Measurements from ENCODE around the gene PCGF2.
"Not testable (repeated sequence)": the region's sequence is repeated elsewhere in the genome, so short reads cannot be mapped to it uniquely, and the experiment has no call there.

The PCGF2 gene

DNA sequence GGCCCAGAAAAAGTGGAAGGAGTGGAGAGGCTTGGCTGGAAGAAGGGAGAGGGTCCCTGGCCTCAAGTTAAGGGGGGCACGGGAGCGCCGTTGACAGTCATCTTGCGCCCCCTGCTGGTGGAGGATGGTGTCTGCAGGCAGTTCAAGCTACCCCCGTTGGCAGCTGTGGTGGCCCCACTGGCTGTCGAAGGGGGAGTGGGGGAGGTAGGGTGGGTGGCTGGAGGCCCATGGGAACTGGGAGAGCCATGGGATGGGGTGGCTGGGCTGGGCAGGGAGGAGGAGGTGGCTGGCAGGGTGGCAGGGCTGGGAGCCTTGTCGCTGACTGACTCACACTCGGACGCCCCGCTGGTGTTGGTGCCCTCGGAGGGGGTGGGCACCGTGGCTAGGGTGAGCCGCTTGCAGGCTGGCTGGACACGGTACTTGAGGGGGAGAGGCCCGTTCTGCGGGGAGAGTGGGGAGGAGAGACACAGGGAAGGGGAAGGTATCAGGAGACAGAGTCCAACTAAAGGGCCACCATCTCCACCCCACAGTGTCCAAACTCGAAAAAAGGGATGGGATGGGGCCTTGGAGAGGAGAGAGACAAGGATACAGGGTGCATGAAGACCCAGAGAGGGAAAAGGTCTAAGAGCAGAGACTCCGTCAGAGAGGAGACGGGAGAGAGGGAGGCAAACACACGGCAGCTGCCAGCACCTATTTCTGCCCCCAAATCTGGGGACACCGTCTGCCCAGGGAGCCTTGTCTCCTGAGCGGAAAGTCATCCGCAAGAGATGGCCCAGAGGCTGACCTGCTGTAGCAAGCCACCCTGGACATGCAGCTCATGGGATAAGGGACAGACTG is 12.8 kb downstream of the PCGF2 start:
- peak; percentile 59 for DNase-seq (ENCODE audit: low read depth)

DNA sequence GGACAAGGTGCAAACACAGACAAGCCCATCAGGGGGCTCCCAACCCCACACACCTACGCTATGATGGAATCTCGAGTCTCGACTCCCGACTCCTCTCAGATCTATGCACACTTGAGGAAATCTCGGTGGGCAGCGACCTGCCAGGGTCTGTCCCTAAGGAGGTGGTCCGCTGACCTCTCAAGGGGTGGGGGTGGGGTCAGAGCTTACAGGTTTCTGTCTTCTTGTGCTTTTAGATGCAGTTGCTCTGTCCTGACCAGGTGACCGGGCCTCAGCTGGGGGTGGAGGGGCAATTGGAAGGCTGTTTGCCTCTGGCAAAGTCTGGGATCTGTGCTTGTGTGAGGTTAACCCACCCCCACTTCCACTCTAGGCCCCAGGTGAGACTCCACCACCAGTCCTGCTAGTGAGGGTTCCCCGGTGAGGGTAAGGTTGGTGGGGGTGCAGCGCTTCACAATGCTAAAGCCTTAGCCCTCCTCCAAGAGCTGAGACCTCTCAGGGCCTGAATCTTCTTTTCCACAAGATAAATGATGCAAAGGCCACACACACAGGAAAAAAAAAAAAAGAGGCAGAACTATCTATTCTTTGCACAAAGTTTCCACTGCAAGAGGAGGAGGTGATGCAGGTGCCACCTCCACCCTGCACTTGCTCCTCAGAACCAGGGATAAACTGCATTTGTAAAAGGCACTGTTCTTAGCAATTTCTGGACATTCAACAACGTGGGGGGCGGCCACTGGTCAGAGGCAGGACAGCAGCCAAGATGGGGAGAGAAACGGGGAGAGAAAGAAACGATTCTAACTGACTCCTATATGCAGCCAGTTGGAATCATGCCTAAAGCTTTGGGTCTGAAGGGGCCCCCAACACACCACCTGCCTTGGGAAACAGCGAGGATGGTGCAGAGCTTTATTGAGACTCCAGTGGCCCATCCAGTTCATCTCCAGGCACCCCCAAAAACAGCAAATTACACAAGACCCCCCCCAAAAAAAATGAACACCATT is 13.9 kb downstream of the PCGF2 start:
- no peak for DNase-seq (ENCODE audit: low read depth)

DNA sequence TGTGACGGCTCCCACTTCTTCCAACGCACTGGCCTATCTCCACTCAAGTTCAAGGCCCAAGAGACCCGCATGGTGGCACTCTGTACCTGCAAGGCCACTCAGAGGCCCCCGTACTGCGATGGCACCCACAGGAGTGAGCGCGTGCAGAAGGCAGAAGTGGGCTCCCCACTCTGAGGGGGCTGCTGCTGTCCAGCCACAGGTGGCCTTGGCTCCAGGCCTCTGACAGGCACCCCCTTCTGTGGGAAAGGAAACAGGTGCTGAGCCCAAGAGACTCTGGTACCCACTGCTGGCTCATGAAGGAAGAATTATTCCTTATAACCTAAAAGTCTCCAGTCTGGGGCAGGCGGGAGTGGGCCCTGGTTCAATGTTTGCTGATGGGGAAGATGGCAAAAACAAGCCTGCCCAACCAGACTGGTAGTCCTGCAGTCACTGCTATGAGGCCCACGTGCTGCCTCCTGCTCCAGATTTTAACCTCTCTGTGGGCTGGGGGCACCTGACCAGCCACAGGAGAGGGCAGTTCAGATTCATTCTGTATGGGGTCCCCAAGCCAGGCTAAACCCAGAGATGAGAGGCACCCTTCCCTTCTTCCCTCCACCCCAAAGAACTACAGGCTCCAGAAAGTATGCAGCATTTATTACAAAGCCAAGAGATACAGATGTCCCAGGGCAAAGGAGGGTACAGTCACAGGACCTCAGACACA is 14.7 kb downstream of the PCGF2 start:
- no peak for DNase-seq (ENCODE audit: low read depth)

DNA sequence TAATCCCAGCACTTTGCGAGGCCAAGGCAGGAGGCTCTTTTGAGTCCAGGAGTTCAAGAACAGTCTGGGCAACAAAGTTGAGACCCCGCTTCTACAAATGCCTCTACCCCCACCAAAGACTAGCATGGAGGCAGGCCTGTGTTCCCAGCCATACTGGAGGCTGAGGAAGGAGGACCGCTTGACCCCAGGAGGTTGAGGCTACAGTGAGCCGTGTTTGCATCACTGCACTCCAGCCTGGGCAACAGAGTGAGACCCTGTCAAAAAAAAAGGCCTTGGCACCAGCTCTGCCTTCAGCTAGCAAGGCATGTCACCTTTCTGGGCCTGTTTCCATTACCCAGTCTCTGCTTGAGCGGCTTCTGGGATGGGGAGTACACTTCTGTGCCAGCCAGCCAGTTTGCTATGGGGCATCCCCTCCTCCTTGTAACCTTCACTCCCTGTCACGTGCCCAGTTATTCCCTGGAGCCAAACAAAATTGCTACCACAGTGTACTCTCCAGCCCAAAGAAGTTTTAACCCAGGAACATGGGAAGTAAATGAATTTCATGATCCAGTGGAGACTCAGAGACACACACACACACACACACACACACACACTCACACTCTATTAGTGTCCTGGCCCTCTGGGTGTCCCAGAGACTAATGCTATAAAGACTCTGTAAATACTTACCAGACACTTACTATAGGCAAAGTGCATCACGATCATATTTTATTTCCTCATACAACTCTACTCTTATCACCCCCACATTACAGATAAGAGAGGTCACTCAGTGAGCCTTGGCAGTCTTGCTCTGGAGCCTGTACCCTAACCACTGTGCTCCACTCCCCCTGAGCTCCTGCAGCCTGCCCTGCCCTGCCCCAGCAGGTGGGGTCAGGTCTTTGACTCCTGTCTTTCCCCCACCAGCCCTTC is 15.5 kb downstream of the PCGF2 start:
- DNase-seq (ENCODE audit: low read depth), result no peak

DNA sequence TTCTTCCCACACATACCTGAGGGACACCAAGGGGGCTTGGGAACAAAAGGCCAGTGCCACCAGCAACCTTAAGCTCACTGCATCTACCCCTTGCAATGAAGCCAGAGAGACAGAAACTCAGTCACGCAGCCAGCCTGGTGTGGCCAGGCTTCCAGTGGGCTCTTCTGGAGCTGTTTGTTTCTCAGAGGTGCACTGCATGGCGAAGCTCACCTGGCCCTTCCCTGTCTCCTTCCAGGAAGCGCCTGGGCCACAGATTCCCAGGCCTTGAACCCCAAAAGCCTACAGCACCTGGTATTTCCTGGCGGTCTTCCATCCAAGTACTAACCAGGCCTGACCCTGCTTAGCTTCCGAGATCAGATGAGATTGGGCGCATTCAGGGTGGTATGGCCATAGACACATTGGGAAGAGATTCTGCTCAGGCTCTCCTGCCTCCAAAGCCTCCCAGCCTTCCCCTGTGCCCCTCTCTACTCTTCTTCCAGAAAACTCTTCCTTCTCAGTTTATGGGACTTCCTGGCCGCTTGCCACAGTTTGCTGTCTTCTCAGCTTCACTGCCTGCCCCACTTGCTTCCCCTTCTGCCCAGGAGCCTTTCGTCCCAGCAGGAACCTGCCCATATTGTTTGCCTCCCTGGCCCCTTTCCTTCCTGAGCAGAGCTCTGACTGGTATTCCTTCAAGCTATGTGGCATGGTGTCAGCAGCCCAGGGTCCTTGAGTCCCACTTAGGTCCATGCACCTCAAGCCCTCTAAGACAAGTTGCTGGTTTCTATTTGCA is 16.4 kb downstream of the PCGF2 start:
- no peak for DNase-seq (ENCODE audit: low read depth)

DNA sequence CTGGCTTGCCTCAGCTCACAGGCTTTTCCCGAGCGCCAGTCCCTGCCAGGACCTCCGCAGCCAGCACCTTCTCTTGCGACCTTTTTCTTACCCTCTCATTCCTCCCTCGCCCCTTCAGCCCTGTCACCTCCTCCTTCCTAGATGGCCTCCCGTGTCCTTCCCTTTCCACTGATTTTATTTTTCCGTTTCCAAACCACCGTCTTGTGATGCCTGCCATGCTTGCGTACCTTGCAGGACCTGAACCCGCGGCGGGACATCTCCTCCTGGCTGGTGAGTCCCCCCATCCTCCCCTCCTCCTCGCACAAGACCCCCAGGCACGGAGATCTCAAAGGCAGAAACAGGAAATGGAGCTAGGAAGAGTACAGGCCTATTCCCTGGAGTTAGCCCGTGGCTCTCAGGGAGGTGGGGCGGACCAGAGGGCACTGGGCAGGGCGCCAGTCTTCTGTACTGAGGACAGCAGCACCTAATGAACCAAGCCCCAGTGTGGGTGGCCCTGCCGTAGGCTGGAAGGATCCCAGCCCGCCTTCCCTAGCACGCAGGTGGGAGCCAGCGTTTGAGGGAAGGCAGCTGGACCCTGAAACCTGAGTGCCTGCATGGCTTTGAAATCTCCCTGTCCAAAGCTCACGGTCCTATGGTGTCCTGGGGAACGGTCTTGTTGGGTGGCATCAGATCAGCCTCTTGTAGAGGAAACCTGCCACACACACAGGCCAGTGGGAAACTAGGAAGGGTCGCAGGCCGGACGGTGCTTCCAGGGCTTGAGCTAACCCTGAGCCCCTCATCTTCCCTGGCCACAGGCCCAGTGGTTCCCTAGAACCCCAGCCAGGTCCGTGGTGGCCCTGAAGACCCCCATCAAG is 17.4 kb downstream of the PCGF2 start:
- DNase-seq (ENCODE audit: low read depth), result no peak

DNA sequence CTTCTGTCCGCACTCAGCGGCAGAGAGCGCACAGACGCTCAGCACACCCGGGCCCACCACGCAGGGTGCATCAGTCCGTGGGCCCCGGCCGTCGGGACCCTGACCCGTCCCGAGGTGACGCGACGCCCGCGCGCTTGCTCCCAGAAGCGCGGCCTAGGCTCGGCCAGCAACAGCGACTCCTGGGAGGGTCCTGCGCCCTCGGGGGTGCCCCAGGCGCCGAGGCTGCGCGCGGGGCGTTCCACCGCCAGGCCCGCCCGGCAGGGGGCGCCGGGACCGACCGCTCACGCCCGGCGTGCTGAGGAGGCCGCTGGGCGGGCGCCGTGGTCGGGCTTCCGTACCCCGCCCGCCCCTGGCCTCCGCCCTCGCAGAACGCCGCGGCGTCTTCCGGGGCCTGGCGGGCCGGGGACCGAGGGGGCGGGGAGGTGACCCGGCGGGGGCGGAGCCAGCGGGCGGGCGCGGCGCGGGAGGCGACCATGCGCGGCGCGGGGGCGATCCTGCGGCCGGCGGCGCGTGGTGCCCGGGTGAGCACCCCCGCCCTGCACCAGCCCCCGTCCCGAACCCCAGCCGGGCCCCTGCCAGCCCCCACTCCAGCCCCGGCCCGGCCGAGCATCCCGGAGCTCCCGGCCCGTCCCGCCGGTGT is 18.1 kb downstream of the PCGF2 start, which contains the start of gene CISD3:
Gene CISD3, plus strand, starts transcription at position 456 of the 640 bp plus-strand sequence. Its CDS starts 18 bp downstream, at position 474.
- peak; percentile 91 for DNase-seq (ENCODE audit: low read depth)

DNA sequence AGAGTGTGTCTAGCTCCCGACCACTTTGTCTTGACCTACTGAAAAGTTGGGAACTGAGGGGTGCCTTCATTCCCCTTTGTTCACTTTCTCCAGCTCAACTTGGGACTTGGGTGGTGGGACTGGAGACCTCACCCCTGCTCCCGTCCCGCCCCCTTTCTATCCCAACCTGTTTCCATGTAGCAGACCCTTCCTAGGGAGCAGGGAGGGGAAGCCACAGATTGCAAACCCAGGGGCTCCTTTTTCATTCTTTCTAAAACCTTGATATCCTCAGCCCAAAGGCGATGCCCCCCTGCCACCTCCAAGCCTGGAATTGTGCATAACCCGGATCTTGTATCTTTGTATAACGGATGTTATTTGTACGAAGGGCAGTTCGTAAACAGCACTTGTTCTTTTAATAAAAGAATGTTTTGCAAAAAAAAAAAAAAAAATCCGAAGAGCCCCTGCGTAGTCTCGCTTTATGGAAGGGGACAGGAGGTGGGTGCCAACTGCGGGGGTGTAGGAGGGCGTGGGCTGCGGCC is 18.7 kb downstream of the PCGF2 start:
- DNase-seq (ENCODE audit: low read depth), result no peak

DNA sequence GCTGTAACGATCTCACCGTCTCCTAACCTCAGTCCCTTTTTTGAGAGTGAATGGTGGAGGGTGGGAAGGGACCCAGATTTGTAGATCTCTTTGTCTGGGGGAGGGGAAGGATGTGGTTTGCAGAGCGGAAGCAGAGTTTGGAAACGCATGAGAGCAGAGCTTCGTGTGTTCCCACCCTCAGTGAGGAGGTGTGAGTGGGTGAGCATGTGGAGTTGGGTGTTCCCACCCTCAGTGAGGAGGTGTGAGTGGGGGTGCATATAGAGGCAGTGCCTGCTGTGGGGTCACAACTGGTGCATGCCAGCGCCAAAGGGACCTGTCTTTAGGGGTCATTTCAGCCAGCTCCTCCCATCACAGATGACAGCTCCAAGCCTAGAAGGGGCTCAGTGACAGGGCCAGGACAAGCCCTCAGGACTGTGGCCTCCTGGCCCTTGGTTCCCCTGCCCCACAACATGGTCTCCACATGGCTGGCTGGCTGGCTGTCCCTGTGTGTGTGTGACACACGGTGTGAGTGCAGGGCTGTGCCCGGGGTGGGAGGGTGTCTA is 19.8 kb downstream of the PCGF2 start:
- DNase-seq (ENCODE audit: low read depth), result no peak

DNA sequence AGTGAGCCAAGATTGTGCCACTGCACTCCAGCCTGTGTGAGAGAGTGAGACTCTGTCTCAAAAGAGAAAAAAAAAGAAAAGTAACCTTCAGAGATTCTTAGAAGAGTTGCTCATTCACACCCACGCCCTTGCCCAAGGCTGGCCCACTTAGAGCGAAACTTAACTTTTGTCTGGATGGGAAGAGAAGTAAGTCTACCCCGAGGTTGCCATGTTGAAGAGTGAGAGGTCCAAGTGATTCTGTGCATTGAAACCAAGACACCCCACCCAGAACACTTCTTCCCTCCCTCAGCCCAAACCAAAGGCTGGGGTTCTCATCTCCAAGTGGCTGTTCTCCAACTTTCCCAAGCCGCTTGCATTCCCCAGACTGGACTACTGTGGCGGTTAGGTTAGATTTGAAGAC is 20.4 kb downstream of the PCGF2 start:
- DNase-seq (ENCODE audit: low read depth), result peak; percentile 73

DNA sequence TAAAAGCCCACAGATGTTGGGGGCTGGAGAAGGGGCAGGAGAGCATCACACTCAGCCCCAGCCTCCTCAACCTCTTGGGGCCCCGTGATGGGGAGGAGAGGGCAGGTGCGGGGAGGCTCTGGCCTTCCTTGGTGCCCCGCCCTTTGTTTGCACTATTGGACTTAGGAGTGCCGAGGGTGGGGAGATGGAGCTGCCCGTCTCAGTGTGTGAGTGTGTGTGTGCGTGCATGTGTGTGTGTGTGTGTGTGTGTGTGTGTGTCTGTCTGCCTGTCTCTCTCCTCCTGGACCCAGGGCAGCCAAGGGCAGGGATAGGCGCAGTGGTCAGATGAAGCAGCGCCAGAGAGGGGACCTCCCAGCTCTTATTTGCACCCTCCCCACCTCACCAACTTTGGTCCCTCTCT is 22.0 kb downstream of the PCGF2 start:
- DNase-seq (ENCODE audit: low read depth), result not testable (repeated sequence)

DNA sequence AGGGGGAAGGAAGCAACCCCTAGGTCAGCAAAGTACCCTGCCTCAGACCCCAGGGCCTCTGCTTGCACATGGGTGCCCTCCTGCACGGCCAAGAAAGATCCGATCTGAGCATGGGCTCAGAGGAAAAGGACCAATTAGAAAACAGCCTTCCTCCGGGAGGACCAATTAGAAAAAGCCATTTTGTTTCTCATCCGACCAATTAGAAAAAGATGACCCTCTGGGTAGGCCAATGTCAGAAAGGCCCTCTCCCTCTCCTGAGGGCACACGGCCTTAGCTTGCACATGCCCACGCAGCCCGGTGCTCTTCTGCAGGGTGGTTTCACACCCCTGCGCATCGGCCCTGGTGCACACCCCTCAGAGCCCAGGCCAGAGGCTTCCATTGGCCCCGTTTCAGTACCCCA is 23.1 kb downstream of the PCGF2 start:
- no peak for DNase-seq (ENCODE audit: low read depth)

DNA sequence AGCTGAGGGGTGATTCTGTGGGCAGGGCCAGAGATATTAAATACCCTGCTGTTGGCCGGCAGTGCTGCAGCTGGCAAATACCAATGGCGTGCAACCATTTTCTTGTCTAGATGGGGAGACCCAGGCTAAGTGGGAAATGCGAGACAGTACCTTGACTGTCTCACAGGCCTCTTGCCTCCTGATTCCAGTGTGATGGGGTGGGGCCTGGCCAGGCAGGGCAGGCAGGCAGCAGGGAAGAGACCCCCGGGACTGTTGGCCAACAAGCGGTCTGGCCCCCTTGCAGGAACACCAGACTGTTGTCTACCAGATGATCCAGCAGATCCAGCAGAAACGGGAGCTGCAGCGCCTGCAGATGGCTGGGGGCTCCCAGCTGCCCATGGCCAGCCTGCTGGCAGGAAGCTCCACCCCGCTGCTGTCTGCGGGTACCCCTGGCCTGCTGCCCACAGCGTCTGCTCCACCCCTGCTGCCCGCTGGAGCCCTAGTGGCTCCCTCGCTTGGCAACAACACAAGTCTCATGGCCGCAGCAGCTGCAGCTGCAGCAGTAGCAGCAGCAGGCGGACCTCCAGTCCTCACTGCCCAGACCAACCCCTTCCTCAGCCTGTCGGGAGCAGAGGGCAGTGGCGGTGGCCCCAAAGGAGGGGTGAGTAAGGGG is 23.7 kb downstream of the PCGF2 start:
- no peak for DNase-seq (ENCODE audit: low read depth)

DNA sequence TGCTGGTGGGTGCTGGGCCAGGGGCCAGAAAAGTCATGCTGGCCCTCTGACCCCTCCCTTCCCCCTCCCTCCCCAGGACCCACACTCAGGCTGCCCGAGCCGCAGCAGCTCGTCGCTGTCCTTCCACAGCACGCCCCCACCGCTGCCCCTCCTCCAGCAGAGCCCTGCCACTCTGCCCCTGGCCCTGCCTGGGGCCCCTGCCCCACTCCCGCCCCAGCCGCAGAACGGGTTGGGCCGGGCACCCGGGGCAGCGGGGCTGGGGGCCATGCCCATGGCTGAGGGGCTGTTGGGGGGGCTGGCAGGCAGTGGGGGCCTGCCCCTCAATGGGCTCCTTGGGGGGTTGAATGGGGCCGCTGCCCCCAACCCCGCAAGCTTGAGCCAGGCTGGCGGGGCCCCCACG is 26.3 kb downstream of the PCGF2 start:
- DNase-seq (ENCODE audit: low read depth), result no peak

DNA sequence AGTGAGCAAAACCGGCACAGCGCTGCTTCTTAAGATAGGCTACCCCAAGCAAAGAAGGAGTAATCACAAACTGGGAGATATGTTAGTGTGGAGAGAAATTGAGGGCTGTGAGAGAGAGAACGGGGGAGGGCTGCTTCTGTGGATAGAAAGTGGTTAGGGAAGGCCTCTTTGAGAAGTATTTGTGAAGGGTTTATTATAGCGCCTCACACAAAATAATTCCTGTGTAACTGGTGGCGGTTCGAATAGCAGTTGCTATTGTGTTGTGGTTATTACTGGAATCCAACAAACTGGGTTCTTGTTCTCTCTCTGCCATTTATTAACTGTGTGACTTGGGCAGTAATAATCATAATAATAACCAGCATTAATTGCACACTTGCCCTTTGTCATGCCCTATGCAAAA is 27.2 kb downstream of the PCGF2 start:
- DNase-seq (ENCODE audit: low read depth), result no peak

DNA sequence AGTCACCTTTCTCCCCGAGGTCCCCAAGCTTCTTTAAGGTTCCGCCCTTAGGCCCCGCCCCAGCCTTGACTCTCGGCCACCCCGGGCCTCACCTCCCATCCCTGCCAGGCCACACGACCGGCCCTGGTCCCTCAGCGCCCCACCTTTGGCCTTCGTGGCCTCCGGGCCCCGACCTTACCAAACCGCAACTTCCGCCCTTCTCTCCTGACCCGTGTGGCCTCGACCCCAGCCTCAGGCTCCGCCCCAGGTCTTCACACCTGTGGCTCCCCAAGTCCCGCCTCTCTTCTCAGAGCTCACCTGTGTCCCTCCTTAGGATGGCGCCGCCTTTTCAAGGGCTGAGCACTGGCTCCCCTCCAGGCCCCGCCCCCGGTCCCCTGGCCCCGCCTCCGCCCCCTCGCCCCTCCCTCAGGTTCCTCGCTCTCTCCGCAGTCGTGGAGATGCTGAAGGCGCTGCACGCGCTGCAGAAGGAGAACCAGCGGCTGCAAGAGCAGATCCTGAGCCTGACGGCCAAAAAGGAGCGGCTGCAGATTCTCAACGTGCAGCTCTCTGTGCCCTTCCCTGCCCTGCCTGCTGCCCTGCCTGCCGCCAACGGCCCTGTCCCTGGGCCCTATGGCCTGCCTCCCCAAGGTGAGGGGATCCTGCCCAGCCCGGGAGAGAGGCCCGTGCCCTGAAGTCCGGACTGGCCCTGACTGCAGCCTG is 28.0 kb downstream of the PCGF2 start:
- no peak for DNase-seq (ENCODE audit: low read depth)

DNA sequence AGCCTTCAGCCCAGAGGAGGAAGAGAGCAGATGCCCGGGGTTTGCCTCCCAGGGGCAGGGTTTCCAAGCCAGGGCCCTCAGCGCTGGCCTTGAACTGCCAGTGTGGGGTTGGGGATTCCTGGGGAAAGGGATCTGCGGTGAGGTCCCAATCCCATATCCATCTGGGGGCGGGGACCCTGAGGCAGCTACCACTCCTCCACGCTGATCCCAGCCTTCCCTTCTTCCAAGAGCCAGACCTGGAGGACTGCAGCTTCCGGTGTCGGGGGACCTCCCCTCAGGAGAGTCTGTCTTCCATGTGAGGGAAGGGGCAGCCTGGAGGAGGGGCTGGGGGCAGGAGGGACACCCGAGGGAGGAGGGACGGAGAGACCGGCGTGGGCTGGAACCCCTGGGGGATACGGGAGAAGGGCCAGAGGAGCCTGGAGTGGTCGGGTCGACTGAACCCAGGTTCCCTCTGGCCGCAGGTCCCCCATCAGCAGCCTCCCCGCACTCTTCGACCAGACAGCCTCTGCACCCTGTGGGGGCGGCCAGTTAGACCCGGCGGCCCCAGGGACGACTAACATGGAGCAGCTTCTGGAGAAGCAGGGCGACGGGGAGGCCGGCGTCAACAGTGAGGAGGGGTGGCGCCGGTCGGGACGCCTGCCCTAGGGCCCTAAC is 28.7 kb downstream of the PCGF2 start:
- no peak for DNase-seq (ENCODE audit: low read depth)
